Liver (tissue), 9 donors: Measurements from ENCODE around the gene ZFP57. TPM values are rescaled to one million over a fixed set of nuclear protein-coding genes. Genes with fewer than 3 reads are reported as not detected.

Experiments
- DNase-seq: peaks from one replicate; pipeline ENCODE4 v3.0.0-alpha.2; 2017; ENCODE audit warnings: low spot score
- H3K27ac ChIP-seq, 2 donors: one replicate each; pipeline ENCODE4 v1.7.0; 2013; ENCODE audit warnings: inconsistent platforms in 2 of 2, low read length in 2 of 2, control low read depth in 1 of 2, low read depth in 1 of 2, mild to moderate bottlenecking in 1 of 2
- H3K27me3 ChIP-seq, 4 donors: one replicate each; pipeline versions ENCODE4 v1.6.1 to v1.7.0; 2013; ENCODE audit warnings: low read length in 3 of 4, inconsistent platforms in 1 of 4, mild to moderate bottlenecking in 1 of 4, moderate library complexity in 1 of 4; ENCODE audit not compliant: control insufficient read depth in 4 of 4, insufficient read depth in 4 of 4
- H3K36me3 ChIP-seq, 4 donors: one replicate each; pipeline versions ENCODE4 v1.6.1 to v1.7.0; 2013; ENCODE audit warnings: low read length in 3 of 4, mild to moderate bottlenecking in 3 of 4, low read depth in 1 of 4, moderate library complexity in 1 of 4; ENCODE audit not compliant: control insufficient read depth in 4 of 4, insufficient read depth in 3 of 4
- H3K4me1 ChIP-seq, 4 donors: one replicate each; pipeline versions ENCODE4 v1.6.1 to v1.7.0; 2013; ENCODE audit warnings: low read length in 3 of 4, mild to moderate bottlenecking in 3 of 4, moderate library complexity in 1 of 4; ENCODE audit not compliant: control insufficient read depth in 4 of 4, insufficient read depth in 4 of 4
- H3K4me3 ChIP-seq, 3 donors: one replicate each; pipeline versions ENCODE4 v1.6.1 to v1.7.0; 2013; ENCODE audit warnings: low read length in 3 of 3, control low read depth in 1 of 3, low read depth in 1 of 3, mild to moderate bottlenecking in 1 of 3
- H3K9ac ChIP-seq, 2 donors: one replicate each; pipeline ENCODE4 v1.7.0; 2013; ENCODE audit warnings: low read length in 2 of 2, mild to moderate bottlenecking in 2 of 2, moderate library complexity in 2 of 2, control low read depth in 1 of 2, low read depth in 1 of 2
- H3K9me3 ChIP-seq, 4 donors: one replicate each; pipeline versions ENCODE4 v1.6.1 to v1.7.0; 2013; ENCODE audit warnings: low read length in 3 of 4; ENCODE audit not compliant: control insufficient read depth in 4 of 4
- EGR1 ChIP-seq, 2 donors: IDR thresholded peaks; 2 replicates each; pipeline ENCODE4 v1.6.1; 2016 to 2018; ENCODE audit warnings: antibody characterized with exemption in 2 of 2, low read depth in 2 of 2
- FOXA1 ChIP-seq: IDR thresholded peaks from 2 replicates; pipeline ENCODE4 v1.6.1; 2016; ENCODE audit warnings: antibody characterized with exemption
- FOXA2 ChIP-seq: IDR thresholded peaks from 2 replicates; pipeline ENCODE4 v1.6.1; 2016; ENCODE audit warnings: antibody characterized with exemption
- GABPA ChIP-seq, 2 donors: IDR thresholded peaks in 1 of 2; conservative IDR thresholded peaks in 1 of 2; 2 replicates each; pipeline ENCODE4 v1.6.1; 2016; ENCODE audit warnings: antibody characterized with exemption in 2 of 2, mild to moderate bottlenecking in 1 of 2, moderate library complexity in 1 of 2
- HNF4A ChIP-seq, 2 donors: conservative IDR thresholded peaks; 2 replicates each; pipeline ENCODE4 v1.6.1; 2016; ENCODE audit warnings: antibody characterized with exemption in 2 of 2, mild to moderate bottlenecking in 2 of 2
- HNF4G ChIP-seq: IDR thresholded peaks from 2 replicates; pipeline ENCODE4 v1.6.1; 2016; ENCODE audit warnings: antibody characterized with exemption
- JUND ChIP-seq, 2 donors: IDR thresholded peaks; 2 replicates each; pipeline ENCODE4 v1.6.1; 2016; ENCODE audit warnings: antibody characterized with exemption in 2 of 2
- NR2F2 ChIP-seq: IDR thresholded peaks from 2 replicates; pipeline ENCODE4 v1.6.1; 2016; ENCODE audit warnings: antibody characterized with exemption
- RAD21 ChIP-seq, 2 donors: IDR thresholded peaks; 2 replicates each; pipeline ENCODE4 v1.6.1; 2016; ENCODE audit warnings: antibody characterized with exemption in 2 of 2, mild to moderate bottlenecking in 2 of 2
- REST ChIP-seq: IDR thresholded peaks from 2 replicates; pipeline ENCODE4 v1.6.1; 2016; ENCODE audit warnings: antibody characterized with exemption, mild to moderate bottlenecking
- RXRA ChIP-seq, 2 donors: IDR thresholded peaks; 2 replicates each; pipeline ENCODE4 v1.6.1; 2017 to 2018; ENCODE audit warnings: antibody characterized with exemption in 2 of 2, mild to moderate bottlenecking in 1 of 2
- SP1 ChIP-seq: IDR thresholded peaks from 2 replicates; pipeline ENCODE4 v1.6.1; 2018; ENCODE audit warnings: antibody characterized with exemption, mild to moderate bottlenecking
- YY1 ChIP-seq: IDR thresholded peaks from 2 replicates; pipeline ENCODE4 v1.6.1; 2016; ENCODE audit warnings: antibody characterized with exemption, mild to moderate bottlenecking
- WGBS: extraction: QIAGEN DNeasy Blood & Tissue Kit; methylation state at CpG from one replicate; pipeline ENCODE4 v1.1.7; 2013; 5-methylcytosine and 5-hydroxymethylcytosine counted together
- polyA plus RNA-seq, 2 donors: library from polyadenylated mRNA; stranded (reverse) in 1 of 2; unstranded in 1 of 2; fragments of 200-250 nt in 1 of 2; fragments of >200 nt in 1 of 2; fragmentation: Nextera tagmentation in 1 of 2; extraction: Ambion mirVana in 1 of 2; gene quantifications; one replicate each; pipeline versions ENCODE4 v1.2.1 to v1.2.3, GENCODE V29; 2013 to 2015
- total RNA-seq, 2 donors: library from RNA; depleted of rRNA; stranded (reverse); fragments of >200 nt; gene quantifications; one replicate each; pipeline ENCODE4 v1.2.3, GENCODE V29; 2014
- TF ChIP-seq, protein P1 (sequence below): IDR thresholded peaks from 2 replicates; pipeline ENCODE4 v1.6.1; 2016; ENCODE audit warnings: antibody characterized with exemption
- donor health status: healthy.
- donor health status: healthy.
- donor health status: healthy.
- donor health status: healthy.
- donor health status: healthy.

Gene ZFP57
- total and polyA plus RNA-seq, 4 donors = not detected

DNA sequence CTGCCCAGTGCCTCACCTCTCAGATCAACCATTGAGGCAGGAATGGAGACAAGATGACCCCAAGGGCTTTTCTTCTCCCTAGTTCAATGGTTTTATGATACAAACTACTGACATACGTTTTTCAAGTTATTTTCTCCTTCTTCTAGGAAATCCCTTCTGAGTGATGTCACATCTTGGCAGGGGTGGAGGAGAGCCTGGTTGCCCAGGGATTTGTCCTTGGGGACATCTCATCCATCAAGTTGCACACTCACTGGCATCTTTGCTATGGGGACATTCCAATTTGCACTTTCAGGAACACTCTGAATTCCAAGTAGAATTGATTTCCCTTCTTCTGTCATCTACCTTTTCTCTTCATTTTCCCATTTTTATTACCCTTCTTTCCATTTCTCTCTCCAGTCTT, 9.9 kb downstream of the ZFP57 start (continued):
- TF ChIP-seq REST (no peak), HNF4G (no peak)
- TF ChIP-seq, protein P1, sequence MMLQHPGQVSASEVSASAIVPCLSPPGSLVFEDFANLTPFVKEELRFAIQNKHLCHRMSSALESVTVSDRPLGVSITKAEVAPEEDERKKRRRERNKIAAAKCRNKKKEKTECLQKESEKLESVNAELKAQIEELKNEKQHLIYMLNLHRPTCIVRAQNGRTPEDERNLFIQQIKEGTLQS = no peak

DNA sequence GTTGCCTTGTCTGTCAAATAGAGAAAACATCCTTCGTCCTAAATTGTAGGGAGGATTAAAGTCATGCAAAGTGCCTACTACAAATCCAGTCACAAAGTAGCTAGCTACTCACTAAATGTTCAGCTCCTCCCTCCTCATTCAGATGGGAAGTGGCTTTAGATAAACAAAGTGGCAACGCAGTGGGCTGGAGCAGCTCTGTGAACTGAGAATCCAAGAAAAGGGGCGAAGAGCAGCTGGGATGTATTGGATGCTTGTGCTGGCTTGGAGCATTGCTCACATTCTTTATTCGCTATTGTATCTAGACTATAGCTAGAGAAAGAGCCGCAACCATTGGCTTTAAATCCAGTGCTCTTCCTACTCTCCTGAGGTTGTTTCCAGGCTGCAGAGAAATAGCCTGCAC, 13.8 kb downstream of the ZFP57 start:
- Histone ChIP-seq H3K36me3 (no peaks in the 10 kb centered on the region), H3K9me3 (no peaks in the 10 kb centered on the region), H3K9ac (no peak overlapping the region), H3K27me3 (peaks cover 0 to 5% (median 0%) of the 10 kb centered on the region in 4 donors), H3K27ac (no peak overlapping the region), H3K4me3 (no peak overlapping the region), H3K4me1 (no peaks in the 10 kb centered on the region)
- no peak for DNase-seq
- WGBS = 42% methylated on average over 5 of the region's 5 CpGs
- TF ChIP-seq HNF4A (conservative IDR thresholded peaks at IDR 0.05) (no peak), FOXA1 (no peak), EGR1 (IDR thresholded peaks at IDR 0.05; ENCODE audit: low read depth in 2 of 2) (no peak), HNF4G (no peak), FOXA2 (no peak), SP1 (no peak), JUND (IDR thresholded peaks at IDR 0.05) (no peak), NR2F2 (no peak), RAD21 (IDR thresholded peaks at IDR 0.05) (no peak), RXRA (IDR thresholded peaks at IDR 0.05) (no peak), YY1 (no peak), REST (no peak), GABPA (IDR thresholded peaks at IDR 0.05 in 1 of 2, conservative IDR thresholded peaks at IDR 0.05 in 1 of 2) (no peak)
- TF ChIP-seq, protein P1 = no peak

DNA sequence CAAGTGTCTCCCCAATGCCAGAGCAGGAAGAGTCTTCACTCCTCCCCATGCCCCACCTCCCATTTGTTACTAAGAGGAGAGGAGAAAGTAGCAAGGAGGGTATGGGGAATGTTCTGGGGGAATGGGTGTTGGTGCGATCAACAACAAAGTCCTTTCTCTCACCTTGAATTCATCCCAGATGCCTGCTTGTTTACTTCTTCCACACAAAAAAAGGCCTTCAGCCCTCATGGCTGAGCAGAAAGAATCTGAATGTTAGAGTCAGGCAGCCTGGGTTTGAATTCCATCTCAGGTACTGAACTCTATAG, 14.2 kb downstream of the ZFP57 start:
- H3K27ac ChIP-seq = no peak overlapping the region
- no peaks in the 10 kb centered on the region for H3K4me1 ChIP-seq
- no peaks in the 10 kb centered on the region for H3K36me3 ChIP-seq
- no peak overlapping the region for H3K4me3 ChIP-seq
- H3K9me3 ChIP-seq = no peaks in the 10 kb centered on the region
- H3K27me3 ChIP-seq = peaks cover 0 to 5% (median 0%) of the 10 kb centered on the region in 4 donors
- DNase-seq = no peak
- no peak overlapping the region for H3K9ac ChIP-seq
- WGBS = 89% methylated on average over 1 of the region's 1 CpG
- TF ChIP-seq RAD21 (IDR thresholded peaks at IDR 0.05) (no peak), EGR1 (IDR thresholded peaks at IDR 0.05; ENCODE audit: low read depth in 2 of 2) (no peak), RXRA (IDR thresholded peaks at IDR 0.05) (no peak)
- TF ChIP-seq, protein P1 = no peak
